ENCODE measurements around the gene SLC38A11. TPM values are rescaled to one million over a fixed set of nuclear protein-coding genes. Genes with fewer than 3 reads are reported as not detected.

Gene SLC38A11
- total and polyA plus RNA-seq, 2 of the 8 experiments (the other 6 are each of a cell fraction or from before 2014, with no cell fraction given) = not detected

GRCh38 chr2:164875334-164876205 lies 79.8 kb downstream of the SLC38A11 start:
- Histone ChIP-seq H3K23me2 (ENCODE audit: low read depth, low read length) (no peaks in the 10 kb centered on the region), H3K18ac (ENCODE audit: extremely low read depth, low read length) (no peak overlapping the region), H3K23ac (ENCODE audit: insufficient read length) (no peak overlapping the region), H2BK12ac (ENCODE audit: low read depth, low read length) (no peak overlapping the region), H2BK5ac (ENCODE audit: low read depth, low read length) (no peak overlapping the region), H2BK20ac (ENCODE audit: low read length) (no peak overlapping the region), H3K4ac (replicated peaks; ENCODE audit: insufficient read length, low read depth, low read length) (no peak overlapping the region), H3K4me3 (ENCODE audit: extremely low read depth in 1 of 4, insufficient read depth in 2 of 4, low read depth in 3 of 4, low read length in 4 of 4) (no peak overlapping the region), H3K4me1 (replicated peaks in 1 of 4; ENCODE audit: control insufficient read depth in 3 of 4, insufficient read depth in 4 of 4, low read length in 3 of 4) (peaks cover 0 to 6% (median 1%) of the 10 kb centered on the region in 4 experiments; a peak in 1 of 7 replicates), H2AFZ (ENCODE audit: low read length) (no peak overlapping the region; the same call in 1 of the 2 replicates), H3K27ac (ENCODE audit: low read depth, low read length) (no peak overlapping the region), H3K14ac (ENCODE audit: insufficient read length) (no peak overlapping the region), H4K91ac (replicated peaks; ENCODE audit: insufficient read length, low read length) (no peak overlapping the region), H3K79me2 (ENCODE audit: control insufficient read depth in 1 of 2, insufficient read depth in 2 of 2, low read length in 2 of 2) (no peaks in the 10 kb centered on the region), H4K5ac (ENCODE audit: insufficient read length, low read depth, low read length) (no peak overlapping the region), H3K79me1 (ENCODE audit: low read depth, low read length) (no peaks in the 10 kb centered on the region), H3K27me3 (replicated peaks in 1 of 4; ENCODE audit: control insufficient read depth in 3 of 4, extremely low read depth in 1 of 4, insufficient read depth in 3 of 4, low read length in 3 of 4) (no peaks in the 10 kb centered on the region), H2AK5ac (ENCODE audit: low read depth, low read length) (no peak overlapping the region), H2BK15ac (ENCODE audit: low read length) (no peak overlapping the region), H3K9ac (replicated peaks in 1 of 4; ENCODE audit: extremely low read depth in 1 of 4, low read depth in 3 of 4, low read length in 3 of 4) (no peak overlapping the region), H4K20me1 (replicated peaks in 1 of 2; ENCODE audit: control insufficient read depth in 1 of 2, insufficient read depth in 2 of 2, low read length in 2 of 2) (no peaks in the 10 kb centered on the region), H4K8ac (ENCODE audit: extremely low read depth, insufficient read depth, low read length) (no peak overlapping the region), H3K36me3 (ENCODE audit: control insufficient read depth in 2 of 4, insufficient read depth in 4 of 4, low read length in 3 of 4) (no peaks in the 10 kb centered on the region), H3K56ac (replicated peaks; ENCODE audit: insufficient read length, low read depth, low read length) (no peak overlapping the region), H3K4me2 (ENCODE audit: insufficient read depth in 1 of 2, low read depth in 2 of 2, low read length in 2 of 2) (no peak overlapping the region), H2BK120ac (replicated peaks; ENCODE audit: low read depth, low read length) (no peak overlapping the region), H3K9me3 (ENCODE audit: insufficient read depth in 2 of 2, low read depth in 1 of 2, low read length in 1 of 2) (no peaks in the 10 kb centered on the region)
- ChIA-PET CTCF (ENCODE audit: partially characterized antibody) (interaction anchor here (1.0 to 1.5 kb wide), 3 partner anchors 15 to 38 kb away, joined by 3 read pairs; no protein-coding TSS in a partner anchor), POLR2A (ENCODE audit: partially characterized antibody) (no interaction called here)
- DNase-seq (ENCODE audit: low read depth in 1 of 2, low spot score in 2 of 2) = no peak
- WGBS, 2 experiments (ENCODE audit: extremely low coverage in 1 of 2, insufficient coverage in 1 of 2, insufficient read length in 1 of 2, insufficient replicate concordance in 2 of 2, low coverage in 1 of 2, low lambda C conversion rate in 2 of 2, missing lambda C conversion rate in 1 of 2) = 94% methylated on average over 10 of the region's 10 CpGs; no CpG with 5 or more reads in 1 of the 2 experiments
- TF ChIP-seq JUND (IDR thresholded peaks at IDR 0.05; ENCODE audit: low read length) = no peak
- TF ChIP-seq KDM5A (IDR thresholded peaks at IDR 0.05; ENCODE audit: low read length) = no peak
- TF ChIP-seq CREB1 (IDR thresholded peaks at IDR 0.05) = no peak
- TF ChIP-seq SUZ12 (IDR thresholded peaks at IDR 0.05; ENCODE audit: low read length) = no peak
- TF ChIP-seq POLR2AphosphoS5 (IDR thresholded peaks at IDR 0.05; ENCODE audit: low read depth, low read length) = no peak
- no peak for FAIRE-seq

Data from H1 (cell line).